ENCODE measurements around the gene PEX16.
"Not testable (repeated sequence)": the region's sequence is repeated elsewhere in the genome, so short reads cannot be mapped to it uniquely, and the experiment has no call there.

PEX16 gene

DNA sequence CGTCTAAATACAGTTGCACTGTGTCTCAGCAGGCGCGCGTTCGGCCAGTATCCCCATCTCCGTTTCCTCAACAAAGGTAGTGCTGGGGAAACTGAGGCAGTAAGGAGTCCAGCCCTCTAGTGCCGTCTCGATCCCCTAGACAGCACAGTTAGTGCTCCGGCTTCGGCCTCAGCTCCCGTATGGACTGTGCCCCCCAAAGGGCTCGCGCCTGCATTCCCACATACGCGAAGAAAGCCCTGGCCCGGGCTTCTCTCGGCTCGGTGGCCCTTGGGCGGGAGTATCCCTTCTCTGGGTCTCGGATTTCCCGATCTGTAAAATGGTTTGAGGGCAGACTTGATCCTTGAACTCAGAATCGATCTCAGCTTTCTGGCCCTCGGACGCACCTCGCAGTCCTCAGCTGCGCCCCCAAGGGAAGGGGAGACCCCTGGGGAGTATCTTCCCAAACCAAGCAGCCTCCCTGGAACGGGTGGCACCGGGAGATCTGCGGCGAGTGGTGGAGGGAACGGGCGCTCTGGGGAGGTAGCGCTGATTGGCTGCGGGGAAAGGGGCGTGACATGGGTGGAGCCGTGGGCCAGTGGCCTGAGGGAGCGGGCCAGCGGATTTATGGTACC, 759 bp upstream of the PEX16 start:
- peak; percentile 83 for DNase-seq

DNA sequence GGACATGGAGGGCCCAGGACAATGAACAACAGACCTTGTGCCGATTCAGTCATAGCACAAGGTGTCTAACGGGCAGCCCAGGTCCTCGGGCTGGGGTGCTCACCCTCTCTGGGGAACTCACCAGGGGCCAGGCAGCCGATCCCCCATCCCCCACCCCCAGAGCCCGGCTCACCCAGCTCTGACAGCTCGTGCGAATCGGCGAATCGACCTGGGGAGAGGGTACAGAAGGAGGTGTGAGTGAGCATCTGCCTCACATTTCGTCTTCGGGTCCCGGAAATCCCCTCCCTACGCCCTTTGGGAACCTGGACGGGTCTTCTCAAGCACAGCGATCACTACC, 423 bp downstream of the PEX16 start:
- DNase-seq, result no peak

DNA sequence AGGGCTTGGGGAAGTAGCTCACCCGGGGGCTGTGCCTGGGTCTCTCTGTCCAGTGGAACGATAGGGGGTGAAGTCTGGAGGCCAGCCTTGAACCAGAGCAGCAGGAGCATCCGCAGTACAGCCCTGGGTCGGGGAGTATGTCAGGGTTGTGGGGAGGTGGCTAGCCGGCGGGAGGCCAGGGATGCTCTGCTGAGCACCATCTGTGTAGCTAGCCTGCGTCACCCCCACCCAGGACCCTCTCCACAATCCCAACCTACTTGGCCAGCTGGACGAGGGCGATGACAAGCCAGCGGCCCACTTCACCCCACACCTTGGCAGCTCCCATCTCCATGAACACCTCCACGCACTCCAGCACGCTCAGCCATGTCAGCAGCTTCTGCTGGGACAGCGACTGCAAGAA, 2.2 kb downstream of the PEX16 start:
- DNase-seq, result no peak

DNA sequence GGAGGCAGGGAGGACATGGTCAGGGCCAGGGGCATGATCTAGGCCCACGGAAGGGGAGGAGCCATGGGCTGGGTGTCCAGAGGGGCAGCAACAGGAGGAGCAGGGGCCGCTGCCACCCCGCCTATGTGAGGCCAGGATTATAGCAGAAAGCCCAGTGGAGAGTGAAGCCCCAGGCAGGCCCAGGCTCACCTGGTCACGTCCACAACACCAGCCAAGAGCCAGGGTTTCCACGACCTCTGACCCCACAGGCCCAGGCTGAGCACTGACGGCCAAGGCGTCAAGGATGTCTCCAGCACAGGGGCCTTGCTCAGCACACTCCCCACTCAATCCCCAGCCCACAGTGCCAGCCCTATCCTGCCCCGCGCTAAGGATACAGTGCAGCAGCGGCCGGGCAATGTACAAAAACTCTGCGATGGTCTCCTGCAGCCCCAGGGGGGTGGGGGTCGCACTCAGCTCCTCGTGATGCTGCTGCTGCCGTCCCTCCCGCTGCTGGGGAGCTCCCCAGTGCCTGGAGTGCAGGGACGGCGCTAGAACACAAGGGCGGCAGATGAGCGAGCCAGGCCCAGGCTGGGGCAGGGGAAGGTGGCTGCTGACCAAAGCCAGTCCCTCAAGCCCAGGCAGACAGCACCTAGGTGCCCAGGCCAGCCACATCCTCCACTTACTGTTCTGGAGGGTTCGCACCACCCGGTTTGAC, 3.6 kb downstream of the PEX16 start:
- DNase-seq, result no peak

DNA sequence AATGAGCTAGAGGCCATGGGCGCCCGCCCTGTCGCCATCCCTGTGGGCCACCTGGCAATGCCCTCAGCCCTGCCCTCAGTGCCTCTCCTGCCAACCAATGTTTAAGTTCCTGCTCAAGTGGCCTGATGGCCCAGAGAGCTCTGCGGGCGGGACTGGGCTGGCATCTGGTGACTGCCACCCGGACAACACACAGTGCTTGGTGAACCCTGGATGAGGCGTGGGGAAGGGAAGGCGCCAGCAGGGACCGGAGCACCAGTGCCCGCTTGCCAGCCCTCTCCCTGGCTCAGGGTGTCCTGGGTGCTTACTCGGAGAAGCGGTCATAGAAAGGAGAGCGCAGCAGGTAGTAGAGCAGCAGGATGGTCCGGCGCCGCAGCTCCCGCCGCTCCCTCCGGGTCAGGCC, 4.2 kb downstream of the PEX16 start:
- DNase-seq, result no peak

GRCh38 chr11:45910623-45911022, 7.1 kb downstream of the PEX16 start:
- no peak for DNase-seq

- DNase-seq, result no peak
Measured at GRCh38 chr11:45909594-45910475, 7.8 kb downstream of the PEX16 start.

- no peak for DNase-seq
Measured at GRCh38 chr11:45907911-45908370, 9.7 kb downstream of the PEX16 start.

GRCh38 chr11:45906965-45907611, 10.6 kb downstream of the PEX16 start, which contains the start of gene FREY1:
TSS of gene FREY1 (minus strand) at chr11:45907271. CDS start at chr11:45907245, 26 bp downstream.
- DNase-seq, result no peak

DNA sequence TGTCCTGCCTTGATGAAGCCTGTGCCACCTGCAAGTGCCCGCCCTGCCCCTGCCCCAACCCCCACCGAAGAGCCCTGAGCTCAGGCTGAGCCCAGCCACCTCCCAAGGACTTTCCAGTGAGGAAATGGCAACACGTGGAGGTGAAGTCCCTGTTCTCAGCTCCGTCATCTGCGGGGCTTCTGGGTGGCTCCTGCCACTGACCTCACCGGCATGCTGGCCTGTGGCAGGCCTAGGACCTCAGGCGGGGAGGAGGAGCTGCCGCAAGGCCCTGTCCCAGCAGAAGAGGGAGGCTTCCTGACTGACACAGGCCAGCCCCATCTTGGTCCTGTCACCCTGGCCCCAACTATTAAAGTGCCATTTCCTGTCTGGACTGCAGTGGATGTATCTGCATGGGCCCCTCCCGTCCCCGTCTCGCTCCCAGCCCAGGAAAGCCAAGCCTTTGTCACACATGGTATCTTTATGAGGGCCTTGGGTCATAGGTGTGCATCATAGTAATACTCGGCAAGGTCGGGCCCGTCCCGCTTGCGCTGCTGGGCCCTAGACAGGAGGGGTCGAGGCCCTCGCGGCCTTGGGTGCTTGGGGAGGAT, 11.5 kb downstream of the PEX16 start:
- no peak for DNase-seq

- DNase-seq, result not testable (repeated sequence)
Measured at GRCh38 chr11:45905576-45905975, 12.1 kb downstream of the PEX16 start.

- DNase-seq, result no peak
Measured at GRCh38 chr11:45905095-45905494, 12.6 kb downstream of the PEX16 start.

GRCh38 chr11:45904309-45904915, 13.3 kb downstream of the PEX16 start:
- no peak for DNase-seq

GRCh38 chr11:45902452-45903380, 15.0 kb downstream of the PEX16 start:
- no peak for DNase-seq

DNA sequence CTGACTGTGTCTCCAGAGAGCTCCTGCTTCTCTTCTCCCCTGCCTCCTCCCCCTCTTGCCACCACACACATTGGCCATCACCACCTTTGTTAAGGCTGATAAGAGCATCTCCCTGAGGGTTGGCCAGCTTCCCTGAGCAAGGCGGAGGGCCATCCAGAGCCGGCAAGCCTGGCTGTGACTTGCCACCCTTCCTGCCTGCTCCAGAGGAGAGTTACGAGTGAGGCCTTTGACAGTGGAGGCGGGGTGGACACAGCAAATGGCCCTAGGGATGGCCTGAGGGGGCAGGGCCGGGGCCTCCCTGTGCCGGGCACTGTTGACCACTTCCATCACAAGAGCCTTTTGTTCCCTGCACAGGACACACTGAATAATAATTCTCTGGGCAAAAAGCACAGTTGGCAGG, 16.1 kb downstream of the PEX16 start:
- no peak for DNase-seq

GRCh38 chr11:45900916-45901617, 16.6 kb downstream of the PEX16 start:
- no peak for DNase-seq

DNA sequence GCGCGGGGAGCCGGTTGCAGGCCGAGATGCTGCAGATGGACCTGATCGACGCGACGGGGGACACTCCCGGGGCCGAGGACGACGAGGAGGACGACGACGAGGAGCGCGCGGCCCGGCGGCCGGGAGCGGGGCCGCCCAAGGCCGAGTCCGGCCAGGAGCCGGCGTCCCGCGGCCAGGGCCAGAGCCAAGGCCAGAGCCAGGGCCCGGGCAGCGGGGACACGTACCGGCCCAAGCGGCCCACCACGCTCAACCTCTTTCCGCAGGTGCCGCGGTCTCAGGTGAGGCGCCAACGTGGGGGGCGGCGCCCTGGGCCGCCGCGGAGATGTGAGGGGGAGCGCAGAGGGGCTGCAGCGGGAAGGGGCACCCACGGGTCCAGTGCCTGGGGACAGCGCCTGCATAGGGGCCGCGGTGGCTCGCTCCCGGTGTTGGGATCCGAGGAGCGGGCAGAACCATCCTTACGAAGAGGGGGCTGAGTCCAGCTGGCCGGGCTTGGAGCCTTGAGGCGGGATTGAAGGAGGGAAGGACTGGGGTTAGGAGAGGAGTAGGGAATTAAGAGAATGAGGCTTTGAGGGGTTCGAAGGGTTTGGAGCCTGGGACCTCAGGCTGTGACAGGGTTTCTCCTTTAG, 17.4 kb downstream of the PEX16 start:
- not testable (repeated sequence) for DNase-seq

- DNase-seq, result peak; percentile 89
Measured at GRCh38 chr11:45899448-45900174, 18.1 kb downstream of the PEX16 start.

GRCh38 chr11:45899086-45899447, 18.6 kb downstream of the PEX16 start:
- no peak for DNase-seq

Measured in NCI-H774 (cell line).